GM18870 (cell line): ENCODE results near the gene RASIP1.
"Not testable (repeated sequence)": the region's sequence is repeated elsewhere in the genome, so short reads cannot be mapped to it uniquely, and the experiment has no call there.

Experiments
- ATAC-seq: cut with Tn5 transposase; IDR thresholded peaks from one replicate; pipeline ENCODE4 v1.9.1; 2021; ENCODE audit warnings: moderate library complexity; ENCODE audit not compliant: unreplicated experiment

The RASIP1 gene

GRCh38 chr19:48735031-48735615, 5.3 kb downstream of the RASIP1 start:
- no peak for ATAC-seq

GRCh38 chr19:48734625-48735024, 5.8 kb downstream of the RASIP1 start:
- no peak for ATAC-seq

GRCh38 chr19:48731452-48731851, 9.0 kb downstream of the RASIP1 start:
- ATAC-seq, result no peak

- ATAC-seq, result no peak
Measured at GRCh38 chr19:48728911-48729664, 11.3 kb downstream of the RASIP1 start.

- ATAC-seq, result no peak
Measured at GRCh38 chr19:48726556-48726955, 13.9 kb downstream of the RASIP1 start.

GRCh38 chr19:48724796-48725753, 15.3 kb downstream of the RASIP1 start:
- ATAC-seq, result no peak

- no peak for ATAC-seq
Measured at GRCh38 chr19:48722196-48722708, 18.2 kb downstream of the RASIP1 start.

GRCh38 chr19:48720613-48721296, 19.7 kb downstream of the RASIP1 start:
- ATAC-seq, result peak; percentile 76

GRCh38 chr19:48720251-48720612, 20.2 kb downstream of the RASIP1 start:
- ATAC-seq, result peak; percentile 7

- no peak for ATAC-seq
Measured at GRCh38 chr19:48719263-48720171, 20.9 kb downstream of the RASIP1 start, which contains the start of gene MAMSTR. TSS of gene MAMSTR (minus strand) at chr19:48719725. CDS start at chr19:48719031, 694 bp downstream.

GRCh38 chr19:48718711-48719231, 21.6 kb downstream of the RASIP1 start:
- ATAC-seq, result no peak

GRCh38 chr19:48718106-48718505, 22.3 kb downstream of the RASIP1 start:
- not testable (repeated sequence) for ATAC-seq

GRCh38 chr19:48716562-48717291, 23.7 kb downstream of the RASIP1 start:
- ATAC-seq, result no peak

- no peak for ATAC-seq
Measured at GRCh38 chr19:48715681-48716171, 24.7 kb downstream of the RASIP1 start.

- no peak for ATAC-seq
Measured at GRCh38 chr19:48714759-48715675, 25.4 kb downstream of the RASIP1 start.

- ATAC-seq, result peak; percentile 90
Measured at GRCh38 chr19:48713864-48714755, 26.3 kb downstream of the RASIP1 start.
